H9 (cell line): ENCODE measurements around the gene JMJD1C. TPM values are rescaled to one million over a fixed set of nuclear protein-coding genes. Genes with fewer than 3 reads are reported as not detected.

Experiments
- DNase-seq: peaks from one replicate; pipeline ENCODE4 v3.0.0-alpha.2; 2017
- H2AFZ ChIP-seq: one replicate; pipeline ENCODE4 v1.6.1; 2013; ENCODE audit warnings: mild to moderate bottlenecking, low read length, control low read depth, moderate library complexity
- H2AK5ac ChIP-seq: 2 replicates; pipeline ENCODE4 v1.6.1; 2013; ENCODE audit warnings: low read length, control low read depth, mixed read lengths; ENCODE audit not compliant: insufficient read length
- H2BK120ac ChIP-seq: one replicate; pipeline ENCODE4 v1.6.1; 2013; ENCODE audit warnings: low read depth, mild to moderate bottlenecking, low read length, control low read depth, inconsistent platforms; ENCODE audit not compliant: poor library complexity, severe bottlenecking
- H2BK12ac ChIP-seq: 2 replicates; pipeline ENCODE4 v1.6.1; 2013; ENCODE audit warnings: low read length, control low read depth, mixed read lengths, low read depth; ENCODE audit not compliant: insufficient read length
- H2BK15ac ChIP-seq: 2 replicates; pipeline ENCODE4 v1.6.1; 2013; ENCODE audit warnings: low read depth, low read length, control low read depth
- H2BK20ac ChIP-seq: one replicate; pipeline ENCODE4 v1.6.1; 2013; ENCODE audit warnings: low read depth, mild to moderate bottlenecking, low read length, control low read depth, inconsistent platforms; ENCODE audit not compliant: poor library complexity, severe bottlenecking
- H2BK5ac ChIP-seq: 2 replicates; pipeline ENCODE4 v1.6.1; 2013; ENCODE audit warnings: low read length, control low read depth, mixed read lengths; ENCODE audit not compliant: insufficient read length
- H3K14ac ChIP-seq: 2 replicates; pipeline ENCODE4 v1.6.1; 2013; ENCODE audit warnings: low read length, control low read depth; ENCODE audit not compliant: insufficient read depth
- H3K18ac ChIP-seq: 2 replicates; pipeline ENCODE4 v1.6.1; 2013; ENCODE audit warnings: low read depth, mild to moderate bottlenecking, mixed read lengths, low read length, control low read depth; ENCODE audit not compliant: insufficient read length
- H3K23ac ChIP-seq: 2 replicates; pipeline ENCODE4 v1.6.1; 2013; ENCODE audit warnings: low read length, control low read depth, mixed read lengths, low read depth; ENCODE audit not compliant: insufficient read length
- H3K23me2 ChIP-seq: 2 replicates; pipeline ENCODE4 v1.6.1; 2013; ENCODE audit warnings: low read depth, mild to moderate bottlenecking, mixed read lengths, low read length, control low read depth; ENCODE audit not compliant: insufficient read length, poor library complexity, severe bottlenecking
- H3K27ac ChIP-seq: 2 replicates; pipeline ENCODE4 v1.5.1; 2013; ENCODE audit warnings: low read length, control low read depth, mixed read lengths, low read depth; ENCODE audit not compliant: insufficient read length
- H3K27me3 ChIP-seq: 2 replicates; pipeline ENCODE4 v1.6.1; 2013; ENCODE audit warnings: low read length, control low read depth, inconsistent platforms; ENCODE audit not compliant: insufficient read depth
- H3K4ac ChIP-seq: 2 replicates; pipeline ENCODE4 v1.6.1; 2013; ENCODE audit warnings: low read depth, mild to moderate bottlenecking, control low read depth, inconsistent platforms, low read length, moderate library complexity
- H3K4me1 ChIP-seq: 2 replicates; pipeline ENCODE4 v1.6.1; 2013; ENCODE audit warnings: low read length, control low read depth, inconsistent platforms; ENCODE audit not compliant: insufficient read depth
- H3K4me2 ChIP-seq: 2 replicates; pipeline ENCODE4 v1.6.1; 2013; ENCODE audit warnings: low read length, control low read depth, mixed read lengths; ENCODE audit not compliant: insufficient read length, insufficient read depth
- H3K56ac ChIP-seq: 2 replicates; pipeline ENCODE4 v1.6.1; 2013; ENCODE audit warnings: low read depth, mild to moderate bottlenecking, mixed read lengths, low read length, control low read depth; ENCODE audit not compliant: insufficient read length
- H3K79me1 ChIP-seq: 2 replicates; pipeline ENCODE4 v1.6.1; 2013; ENCODE audit warnings: low read depth, mild to moderate bottlenecking, moderate library complexity, low read length, control low read depth, inconsistent platforms; ENCODE audit not compliant: insufficient read depth, poor library complexity, severe bottlenecking
- H3K79me2 ChIP-seq: 2 replicates; pipeline ENCODE4 v1.6.1; 2013; ENCODE audit warnings: low read length, control low read depth, inconsistent platforms; ENCODE audit not compliant: insufficient read depth
- H3K9ac ChIP-seq: 2 replicates; pipeline ENCODE4 v1.6.1; 2013; ENCODE audit warnings: low read length, control low read depth, mixed read lengths; ENCODE audit not compliant: insufficient read length; ENCODE audit errors: extremely low read depth
- H3K9me3 ChIP-seq: one replicate; pipeline ENCODE4 v1.6.1; 2013; ENCODE audit warnings: low read depth, low read length, inconsistent platforms; ENCODE audit not compliant: control insufficient read depth
- H3T11ph ChIP-seq: one replicate; pipeline ENCODE4 v1.6.1; 2013; ENCODE audit warnings: mild to moderate bottlenecking, low read length, control low read depth, inconsistent platforms
- H4K20me1 ChIP-seq: one replicate; pipeline ENCODE4 v1.6.1; 2013; ENCODE audit not compliant: control insufficient read depth, insufficient read length, insufficient read depth
- H4K5ac ChIP-seq: 2 replicates; pipeline ENCODE4 v1.6.1; 2013; ENCODE audit warnings: low read depth, mild to moderate bottlenecking, mixed read lengths, low read length, control low read depth; ENCODE audit not compliant: insufficient read length
- H4K8ac ChIP-seq: replicated peaks from 2 replicates; pipeline ENCODE4 v1.6.1; 2013; ENCODE audit warnings: low read length, control low read depth, mixed read lengths, low read depth; ENCODE audit not compliant: insufficient read length
- H4K91ac ChIP-seq: 2 replicates; pipeline ENCODE4 v1.6.1; 2013; ENCODE audit warnings: low read depth, mild to moderate bottlenecking, moderate library complexity, mixed read lengths, low read length, control low read depth; ENCODE audit not compliant: insufficient read length
- H3K27ac Mint-ChIP-seq, 3 experiments: 2 replicates in 2 of 3; 3 replicates in 1 of 3; pipeline ENCODE4 v1.8.0; 2020 to 2021; ENCODE audit warnings: mixed read lengths in 3 of 3, mild to moderate bottlenecking in 1 of 3, moderate library complexity in 1 of 3
- H3K27me3 Mint-ChIP-seq: 2 replicates; pipeline ENCODE4 v1.8.0; 2021; ENCODE audit warnings: low read depth, mild to moderate bottlenecking, moderate library complexity, mixed read lengths
- H3K36me3 Mint-ChIP-seq, 3 experiments: 2 replicates in 2 of 3; 3 replicates in 1 of 3; pipeline ENCODE4 v1.8.0; 2020 to 2021; ENCODE audit warnings: low read depth in 3 of 3, mixed read lengths in 3 of 3; ENCODE audit not compliant: insufficient read depth in 1 of 3
- H3K4me1 Mint-ChIP-seq, 2 experiments: 2 replicates each; pipeline ENCODE4 v1.8.0; 2020; ENCODE audit warnings: mixed read lengths in 2 of 2
- H3K4me3 Mint-ChIP-seq, 2 experiments: 2 replicates in 1 of 2; 3 replicates in 1 of 2; pipeline ENCODE4 v1.8.0; 2020 to 2021; ENCODE audit warnings: mild to moderate bottlenecking in 2 of 2, mixed read lengths in 2 of 2, moderate library complexity in 1 of 2
- H3K9me3 Mint-ChIP-seq, 2 experiments: 2 replicates in 1 of 2; 3 replicates in 1 of 2; pipeline ENCODE4 v1.8.0; 2020; ENCODE audit warnings: mild to moderate bottlenecking in 2 of 2, mixed read lengths in 2 of 2, moderate library complexity in 1 of 2
- WGBS: extraction: QIAGEN DNeasy Blood & Tissue Kit; methylation state at CpG from one replicate; pipeline ENCODE4 v1.1.7; 2013; ENCODE audit warnings: missing lambda C conversion rate, low lambda C conversion rate, mixed read lengths; ENCODE audit not compliant: insufficient read length; ENCODE audit errors: extremely low coverage; 5-methylcytosine and 5-hydroxymethylcytosine counted together
- total RNA-seq: library from RNA; stranded (reverse); gene quantifications from 2 replicates; pipeline ENCODE4 v1.2.1, GENCODE V29; 2021
- TF ChIP-seq, protein P1 (sequence below): fragments of 200-600 bp; sonication (generic); conservative IDR thresholded peaks from 3 replicates; pipeline ENCODE4 v1.8.0; 2021; ENCODE audit warnings: antibody characterized with exemption, mild to moderate bottlenecking

Gene JMJD1C
- total RNA-seq, 1 experiment from 2014 or later, result 200 TPM

DNA sequence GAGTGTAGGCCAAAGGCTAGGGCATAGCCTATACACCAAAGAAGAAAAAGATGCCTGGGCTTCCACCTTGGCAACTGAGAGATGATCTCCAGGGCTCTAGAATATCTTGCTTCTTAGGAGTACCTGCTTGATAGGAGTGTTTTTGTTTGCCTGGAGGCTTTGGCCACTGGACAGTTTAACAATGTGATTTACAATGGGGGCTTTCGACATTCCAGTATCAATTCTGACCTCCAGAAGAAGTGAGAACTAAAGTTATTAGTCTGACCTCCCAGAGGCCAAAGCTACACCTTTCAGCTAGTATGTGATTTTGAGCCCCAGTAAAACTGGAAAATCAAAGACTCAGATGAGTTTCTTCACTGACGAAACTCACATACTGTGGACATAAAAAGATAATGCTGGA is 96.1 kb downstream of the JMJD1C start:
- H3K27me3 ChIP-seq, result no peaks in the 10 kb centered on the region
- H3K9ac ChIP-seq, result no peak overlapping the region
- H3K23ac ChIP-seq, result no peak overlapping the region
- H4K20me1 ChIP-seq, result no peaks in the 10 kb centered on the region
- H3K4ac ChIP-seq, result no peak overlapping the region
- no peaks in the 10 kb centered on the region for H3K36me3 Mint-ChIP-seq
- WGBS, result no CpG with 5 or more reads among the region's 2 CpGs
- H4K91ac ChIP-seq, result no peak overlapping the region
- 0 out of 7 replicates have a peak overlapping the region, but pooled peaks of 1 of the 3 experiments have one; percentile 36 for H3K27ac Mint-ChIP-seq
- peaks cover 5 to 9% of the 10 kb centered on the region in 2 experiments for H3K4me1 Mint-ChIP-seq
- no peak overlapping the region for H3K4me2 ChIP-seq
- H4K8ac ChIP-seq, result no peak overlapping the region
- no peaks in the 10 kb centered on the region for H3K23me2 ChIP-seq
- H3K27ac ChIP-seq, result no peak overlapping the region
- no peak overlapping the region for H3K4me3 Mint-ChIP-seq
- no peak overlapping the region for H2BK15ac ChIP-seq
- no peak overlapping the region for H2BK20ac ChIP-seq
- no peak for DNase-seq
- H3K18ac ChIP-seq, result no peak overlapping the region
- H3K4me1 ChIP-seq, result peaks cover 5% of the 10 kb centered on the region; the same call in 1 of the 2 replicates
- no peaks in the 10 kb centered on the region for H3K9me3 ChIP-seq
- H3K9me3 Mint-ChIP-seq, result no peaks in the 10 kb centered on the region
- no peak overlapping the region for H2BK12ac ChIP-seq
- no peak overlapping the region for H3K56ac ChIP-seq
- H3K27me3 Mint-ChIP-seq, result no peaks in the 10 kb centered on the region
- H2BK120ac ChIP-seq, result no peak overlapping the region
- H3T11ph ChIP-seq, result no peak overlapping the region
- H3K14ac ChIP-seq, result no peak overlapping the region
- TF ChIP-seq, protein P1, sequence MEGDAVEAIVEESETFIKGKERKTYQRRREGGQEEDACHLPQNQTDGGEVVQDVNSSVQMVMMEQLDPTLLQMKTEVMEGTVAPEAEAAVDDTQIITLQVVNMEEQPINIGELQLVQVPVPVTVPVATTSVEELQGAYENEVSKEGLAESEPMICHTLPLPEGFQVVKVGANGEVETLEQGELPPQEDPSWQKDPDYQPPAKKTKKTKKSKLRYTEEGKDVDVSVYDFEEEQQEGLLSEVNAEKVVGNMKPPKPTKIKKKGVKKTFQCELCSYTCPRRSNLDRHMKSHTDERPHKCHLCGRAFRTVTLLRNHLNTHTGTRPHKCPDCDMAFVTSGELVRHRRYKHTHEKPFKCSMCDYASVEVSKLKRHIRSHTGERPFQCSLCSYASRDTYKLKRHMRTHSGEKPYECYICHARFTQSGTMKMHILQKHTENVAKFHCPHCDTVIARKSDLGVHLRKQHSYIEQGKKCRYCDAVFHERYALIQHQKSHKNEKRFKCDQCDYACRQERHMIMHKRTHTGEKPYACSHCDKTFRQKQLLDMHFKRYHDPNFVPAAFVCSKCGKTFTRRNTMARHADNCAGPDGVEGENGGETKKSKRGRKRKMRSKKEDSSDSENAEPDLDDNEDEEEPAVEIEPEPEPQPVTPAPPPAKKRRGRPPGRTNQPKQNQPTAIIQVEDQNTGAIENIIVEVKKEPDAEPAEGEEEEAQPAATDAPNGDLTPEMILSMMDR, result no peak
- no peak overlapping the region for H2AFZ ChIP-seq
- no peak overlapping the region for H2BK5ac ChIP-seq
- no peak overlapping the region for H2AK5ac ChIP-seq
- no peak overlapping the region for H4K5ac ChIP-seq
- H3K79me2 ChIP-seq, result no peaks in the 10 kb centered on the region; the same call in 1 of the 2 replicates
- peaks cover 5% of the 10 kb centered on the region for H3K79me1 ChIP-seq
